ENCODE results near the gene C3orf22.

C3orf22 gene

DNA sequence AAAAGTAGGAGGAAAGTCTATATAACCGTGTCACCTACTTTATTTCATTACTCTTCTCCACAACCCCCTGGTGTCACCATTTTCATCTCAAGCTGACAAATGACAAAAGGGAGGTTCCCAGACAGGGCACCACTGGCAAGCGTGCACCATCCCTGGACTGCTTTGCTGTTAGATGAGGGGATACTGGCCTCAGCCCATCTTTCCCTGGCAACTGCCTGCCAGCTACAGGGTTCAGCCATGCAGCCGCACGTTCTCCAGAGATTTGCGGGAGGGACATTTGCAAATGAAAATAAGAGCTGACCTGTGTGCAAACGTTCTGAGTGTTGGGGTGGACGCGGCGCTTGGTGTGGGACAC lies 41.8 kb downstream of the C3orf22 start:
- H3K36me3 ChIP-seq (ENCODE audit: control insufficient read depth, insufficient read depth, low read length) = no peaks in the 10 kb centered on the region
- TF ChIP-seq, protein P1, sequence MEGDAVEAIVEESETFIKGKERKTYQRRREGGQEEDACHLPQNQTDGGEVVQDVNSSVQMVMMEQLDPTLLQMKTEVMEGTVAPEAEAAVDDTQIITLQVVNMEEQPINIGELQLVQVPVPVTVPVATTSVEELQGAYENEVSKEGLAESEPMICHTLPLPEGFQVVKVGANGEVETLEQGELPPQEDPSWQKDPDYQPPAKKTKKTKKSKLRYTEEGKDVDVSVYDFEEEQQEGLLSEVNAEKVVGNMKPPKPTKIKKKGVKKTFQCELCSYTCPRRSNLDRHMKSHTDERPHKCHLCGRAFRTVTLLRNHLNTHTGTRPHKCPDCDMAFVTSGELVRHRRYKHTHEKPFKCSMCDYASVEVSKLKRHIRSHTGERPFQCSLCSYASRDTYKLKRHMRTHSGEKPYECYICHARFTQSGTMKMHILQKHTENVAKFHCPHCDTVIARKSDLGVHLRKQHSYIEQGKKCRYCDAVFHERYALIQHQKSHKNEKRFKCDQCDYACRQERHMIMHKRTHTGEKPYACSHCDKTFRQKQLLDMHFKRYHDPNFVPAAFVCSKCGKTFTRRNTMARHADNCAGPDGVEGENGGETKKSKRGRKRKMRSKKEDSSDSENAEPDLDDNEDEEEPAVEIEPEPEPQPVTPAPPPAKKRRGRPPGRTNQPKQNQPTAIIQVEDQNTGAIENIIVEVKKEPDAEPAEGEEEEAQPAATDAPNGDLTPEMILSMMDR (IDR thresholded peaks at IDR 0.05; ENCODE audit: insufficient read depth, low read length, poor library complexity, severe bottlenecking) = no peak

DNA sequence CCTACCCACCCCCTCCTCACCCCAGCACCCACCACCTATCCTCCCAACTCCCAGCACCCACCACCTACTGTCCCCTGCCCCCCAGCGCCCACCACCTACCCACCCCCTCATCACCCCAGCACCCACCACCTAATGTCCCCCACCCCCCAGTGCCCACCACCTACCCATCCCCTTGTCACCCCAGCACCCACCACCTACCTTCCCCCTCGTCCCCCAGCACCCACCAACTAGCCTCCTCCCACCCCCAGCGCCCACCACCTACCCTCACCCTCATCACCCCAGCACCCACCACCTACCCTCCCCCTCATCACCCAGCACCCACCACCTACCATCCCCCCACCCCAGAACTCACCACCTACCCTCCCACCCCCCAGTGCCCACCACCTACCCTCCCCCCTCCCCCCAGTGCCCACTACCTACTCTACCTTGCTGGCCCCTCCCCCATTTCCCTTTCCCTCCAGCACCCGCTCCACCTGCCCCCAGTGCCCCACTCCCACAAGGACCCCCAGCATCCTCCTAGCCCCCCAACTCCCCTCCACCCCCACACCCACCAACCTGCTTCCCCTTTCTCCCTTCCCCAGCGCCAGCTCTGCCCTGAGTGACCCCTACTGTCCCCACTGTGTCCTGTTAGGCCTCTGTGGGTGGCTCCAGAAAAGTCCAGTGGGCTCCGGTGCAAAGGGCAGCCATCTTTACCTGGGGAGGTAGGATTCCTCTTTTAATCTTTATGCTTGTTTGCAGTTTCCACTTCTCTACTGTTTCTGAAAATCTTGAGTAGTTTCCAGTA lies 42.4 kb downstream of the C3orf22 start:
- TF ChIP-seq, protein P1 (IDR thresholded peaks at IDR 0.05; ENCODE audit: insufficient read depth, low read length, poor library complexity, severe bottlenecking) = no peak
- H3K4me3 ChIP-seq (replicated peaks; ENCODE audit: low read depth, low read length) = no peak overlapping the region
- H3K27me3 ChIP-seq (replicated peaks; ENCODE audit: control insufficient read depth, insufficient read depth, low read length) = peaks cover 1% of the 10 kb centered on the region; the same call in 1 of the 2 replicates
- no peaks in the 10 kb centered on the region for H3K36me3 ChIP-seq (ENCODE audit: control insufficient read depth, insufficient read depth, low read length)
- DNase-seq (ENCODE audit: extremely low read depth, insufficient read length) = no peak

More for the DNA sequence above, 41.8 kb downstream of the C3orf22 start:
- Histone ChIP-seq H3K4me3 (replicated peaks; ENCODE audit: low read depth, low read length) (no peak overlapping the region), H3K27me3 (replicated peaks; ENCODE audit: control insufficient read depth, insufficient read depth, low read length) (peaks cover 1% of the 10 kb centered on the region; the same call in 1 of the 2 replicates)
- no peak for DNase-seq (ENCODE audit: extremely low read depth, insufficient read length)

DNA sequence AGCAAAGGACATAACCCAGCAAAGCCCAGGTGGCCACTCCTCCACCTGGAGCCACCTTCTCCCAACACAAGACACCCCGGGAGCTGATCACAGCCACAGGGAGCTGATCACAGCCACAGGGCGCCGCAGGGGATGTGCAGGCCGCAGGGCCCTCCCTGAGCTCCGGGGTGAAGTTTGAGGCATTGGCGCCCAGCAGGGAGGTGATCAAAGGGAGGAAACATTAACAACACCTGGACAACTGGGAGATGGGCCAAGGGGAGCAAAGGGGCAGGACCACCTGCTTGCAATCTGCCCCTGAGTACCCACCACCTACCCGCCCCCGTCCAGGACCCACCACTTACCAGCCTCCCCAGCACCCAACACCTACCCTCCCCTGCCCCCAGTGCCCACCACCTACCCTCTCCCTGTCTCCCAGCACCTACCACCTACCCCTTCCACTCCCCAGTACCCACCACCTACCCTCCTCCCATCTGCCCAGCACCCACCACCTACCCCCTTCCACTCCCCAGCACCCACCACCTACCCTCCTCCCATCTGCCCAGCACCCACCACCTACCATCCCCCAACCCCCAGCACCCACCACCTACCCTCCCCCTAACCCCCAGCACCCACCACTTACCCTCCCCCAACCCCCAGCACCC lies 43.5 kb downstream of the C3orf22 start:
- H3K4me3 ChIP-seq (replicated peaks; ENCODE audit: low read depth, low read length) = no peak overlapping the region
- no peaks in the 10 kb centered on the region for H3K36me3 ChIP-seq (ENCODE audit: control insufficient read depth, insufficient read depth, low read length)
- TF ChIP-seq, protein P1 (IDR thresholded peaks at IDR 0.05; ENCODE audit: insufficient read depth, low read length, poor library complexity, severe bottlenecking) = no peak
- H3K27me3 ChIP-seq (replicated peaks; ENCODE audit: control insufficient read depth, insufficient read depth, low read length) = peaks cover 1% of the 10 kb centered on the region; the same call in 1 of the 2 replicates
- no peak for DNase-seq (ENCODE audit: extremely low read depth, insufficient read length)

DNA sequence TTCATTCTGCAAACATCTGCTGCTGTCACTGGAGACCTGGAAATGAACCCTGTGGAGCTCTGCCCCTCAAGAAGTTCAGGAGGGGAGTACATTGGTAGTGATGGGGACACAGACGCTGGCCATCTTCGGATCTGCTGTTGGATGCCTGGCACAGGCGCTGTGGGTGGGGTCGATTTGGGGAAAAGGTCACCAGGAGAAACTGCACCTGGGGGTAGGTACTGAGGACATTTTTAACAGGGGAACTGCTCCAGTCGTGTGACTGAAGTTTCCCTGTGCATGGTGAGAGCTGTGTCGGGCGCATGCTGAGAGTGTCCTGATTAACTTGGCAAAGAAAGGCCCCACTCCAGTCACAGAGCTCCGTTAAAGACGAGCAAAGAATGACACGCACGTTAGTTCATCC lies 44.6 kb downstream of the C3orf22 start:
- no peak for DNase-seq (ENCODE audit: extremely low read depth, insufficient read length)
- Histone ChIP-seq H3K4me3 (replicated peaks; ENCODE audit: low read depth, low read length) (no peak overlapping the region), H3K36me3 (ENCODE audit: control insufficient read depth, insufficient read depth, low read length) (no peaks in the 10 kb centered on the region), H3K27me3 (replicated peaks; ENCODE audit: control insufficient read depth, insufficient read depth, low read length) (peaks cover 1% of the 10 kb centered on the region; the same call in 1 of the 2 replicates)
- TF ChIP-seq, protein P1 (IDR thresholded peaks at IDR 0.05; ENCODE audit: insufficient read depth, low read length, poor library complexity, severe bottlenecking) = no peak

DNA sequence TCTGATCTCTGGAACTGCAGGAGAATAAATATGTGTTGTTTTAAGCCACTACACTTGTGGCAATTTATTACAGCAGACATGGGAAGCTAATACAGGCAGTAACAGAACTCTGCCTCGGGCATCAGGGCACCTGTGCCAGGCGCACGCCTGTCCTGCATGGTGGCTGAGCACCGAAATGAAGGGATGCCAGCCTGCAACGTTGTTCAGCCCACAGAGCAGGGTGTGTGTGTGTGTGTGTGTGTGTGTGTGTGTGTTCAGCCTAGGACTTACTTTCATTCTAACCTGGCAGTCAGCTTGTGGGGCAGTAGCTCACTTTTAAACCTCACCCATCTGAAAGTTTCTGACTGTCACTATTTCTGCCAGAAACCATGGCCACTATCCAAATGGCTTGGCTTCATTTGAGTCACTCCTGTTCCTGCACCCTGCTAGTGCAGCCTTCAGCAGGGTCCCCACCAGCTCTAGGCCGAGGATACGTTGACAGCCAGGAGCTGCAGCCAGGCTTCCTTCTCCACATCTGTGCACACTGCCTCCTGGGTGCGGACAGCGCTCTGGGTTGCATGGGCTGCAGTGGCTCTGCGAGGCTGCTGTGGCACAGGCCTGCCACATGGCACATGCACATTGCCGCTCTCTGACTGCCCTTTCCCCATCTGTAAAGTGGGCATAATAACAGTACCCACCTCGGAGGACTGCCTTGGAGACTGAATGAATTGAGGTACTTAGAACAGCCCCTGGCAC lies 45.6 kb downstream of the C3orf22 start:
- H3K4me3 ChIP-seq (replicated peaks; ENCODE audit: low read depth, low read length) = no peak overlapping the region
- H3K27me3 ChIP-seq (replicated peaks; ENCODE audit: control insufficient read depth, insufficient read depth, low read length) = no peaks in the 10 kb centered on the region
- TF ChIP-seq, protein P1 (IDR thresholded peaks at IDR 0.05; ENCODE audit: insufficient read depth, low read length, poor library complexity, severe bottlenecking) = no peak
- H3K36me3 ChIP-seq (ENCODE audit: control insufficient read depth, insufficient read depth, low read length) = no peaks in the 10 kb centered on the region
- no peak for DNase-seq (ENCODE audit: extremely low read depth, insufficient read length)
